KMS-11 (cell line): ENCODE results near the gene PCDHGA8.

Experiments used
- H2AFZ ChIP-seq: fragments of 200-600 bp; sonication (generic); 2 replicates; pipeline ENCODE4 v1.6.1; 2016; ENCODE audit warnings: antibody characterized with exemption, mixed run types, low read depth
- H3K27ac ChIP-seq: fragments of 200-600 bp; sonication (generic); 2 replicates; pipeline ENCODE4 v1.6.1; 2016; ENCODE audit warnings: mild to moderate bottlenecking, mixed run types
- H3K27me3 ChIP-seq: fragments of 200-600 bp; sonication (generic); 2 replicates; pipeline ENCODE4 v1.6.1; 2017; ENCODE audit warnings: mild to moderate bottlenecking, low read depth, mixed run types, moderate library complexity; ENCODE audit not compliant: insufficient read depth
- H3K36me3 ChIP-seq: fragments of 200-600 bp; sonication (generic); 2 replicates; pipeline ENCODE4 v1.6.1; 2017; ENCODE audit warnings: mild to moderate bottlenecking, mixed run types; ENCODE audit not compliant: insufficient read depth
- H3K4me1 ChIP-seq: fragments of 200-600 bp; sonication (generic); 2 replicates; pipeline ENCODE4 v1.6.1; 2016; ENCODE audit warnings: mild to moderate bottlenecking, low read depth, mixed run types; ENCODE audit not compliant: poor library complexity, severe bottlenecking
- H3K4me2 ChIP-seq: fragments of 200-600 bp; sonication (generic); 2 replicates; pipeline ENCODE4 v1.7.0; 2016; ENCODE audit warnings: mild to moderate bottlenecking, mixed run types
- H3K4me3 ChIP-seq: fragments of 200-600 bp; sonication (generic); IDR thresholded peaks from 2 replicates; pipeline ENCODE4 v1.6.1; 2017; ENCODE audit warnings: low read depth, low read length, mixed read lengths; ENCODE audit not compliant: insufficient read depth
- H3K79me2 ChIP-seq: fragments of 200-600 bp; sonication (generic); 2 replicates; pipeline ENCODE4 v1.6.1; 2016; ENCODE audit warnings: low read depth, mixed run types; ENCODE audit not compliant: insufficient read depth
- H3K9ac ChIP-seq: fragments of 200-600 bp; sonication (generic); 2 replicates; pipeline ENCODE4 v1.6.1; 2016; ENCODE audit warnings: mild to moderate bottlenecking, mixed run types
- H4K20me1 ChIP-seq: fragments of 200-600 bp; sonication (generic); 2 replicates; pipeline ENCODE4 v1.6.1; 2016; ENCODE audit warnings: mild to moderate bottlenecking, mixed run types; ENCODE audit not compliant: insufficient read depth
- CTCF ChIP-seq: fragments of 200-600 bp; sonication (generic); conservative IDR thresholded peaks from 2 replicates; pipeline ENCODE4 v1.6.1; 2017; ENCODE audit warnings: low read depth, mild to moderate bottlenecking, antibody characterized with exemption, low read length, moderate library complexity, mixed read lengths

The PCDHGA8 gene

GRCh38 chr5:141392429-141393198 is at the start of gene PCDHGA8:
Gene PCDHGA8 (plus strand): TSS chr5:141392633. CDS start chr5:141392814, 181 bp downstream.
- Histone ChIP-seq H3K27me3 (no peaks in the 10 kb centered on the region), H3K27ac (no peak within 1 kb of the TSS), H3K4me2 (no peak within 1 kb of the TSS), H3K36me3 (no peaks in the 10 kb centered on the region), H3K4me3 (no peak within 1 kb of the TSS), H3K4me1 (no peaks in the 10 kb centered on the region), H2AFZ (no peak within 1 kb of the TSS), H3K9ac (no peak within 1 kb of the TSS), H3K79me2 (no peaks in the 10 kb centered on the region), H4K20me1 (no peaks in the 10 kb centered on the region)
- TF ChIP-seq CTCF = no peak

- Histone ChIP-seq H2AFZ (no peak overlapping the region), H3K36me3 (no peaks in the 10 kb centered on the region), H3K27ac (no peak overlapping the region), H3K4me1 (no peaks in the 10 kb centered on the region), H3K27me3 (no peaks in the 10 kb centered on the region), H4K20me1 (no peaks in the 10 kb centered on the region), H3K79me2 (no peaks in the 10 kb centered on the region), H3K4me2 (no peak overlapping the region), H3K4me3 (no peak overlapping the region), H3K9ac (no peak overlapping the region)
- TF ChIP-seq CTCF = no peak
Observed at GRCh38 chr5:141342773-141343172, 49.7 kb upstream of the PCDHGA8 start.

- Histone ChIP-seq H3K4me3 (no peak within 1 kb of the TSS), H3K4me2 (no peak within 1 kb of the TSS), H3K27me3 (no peaks in the 10 kb centered on the region), H3K36me3 (no peaks in the 10 kb centered on the region), H3K4me1 (no peaks in the 10 kb centered on the region), H3K27ac (no peak within 1 kb of the TSS), H3K9ac (no peak within 1 kb of the TSS), H3K79me2 (no peaks in the 10 kb centered on the region), H2AFZ (no peak within 1 kb of the TSS), H4K20me1 (no peaks in the 10 kb centered on the region)
- TF ChIP-seq CTCF = no peak
Observed at GRCh38 chr5:141343242-141343952, 49.0 kb upstream of the PCDHGA8 start, which contains the start of gene PCDHGA3. Gene PCDHGA3 (plus strand): TSS chr5:141343829. CDS start chr5:141344034, 205 bp downstream.

- no peaks in the 10 kb centered on the region for H3K4me1 ChIP-seq
- H3K27ac ChIP-seq = no peak overlapping the region
- no peak overlapping the region for H2AFZ ChIP-seq
- H3K36me3 ChIP-seq = no peaks in the 10 kb centered on the region
- no peak overlapping the region for H3K9ac ChIP-seq
- no peak overlapping the region for H3K4me3 ChIP-seq
- TF ChIP-seq CTCF = no peak
- H3K4me2 ChIP-seq = no peak overlapping the region
- no peaks in the 10 kb centered on the region for H3K27me3 ChIP-seq
- H4K20me1 ChIP-seq = no peaks in the 10 kb centered on the region
- H3K79me2 ChIP-seq = no peaks in the 10 kb centered on the region
Observed at GRCh38 chr5:141343953-141344463, 48.4 kb upstream of the PCDHGA8 start.
